IPS DF 19.7 (cell line): ENCODE measurements around the gene DCP1B.

Experiments used
- DNase-seq: peaks from one replicate; pipeline ENCODE4 v3.0.0-alpha.2; 2013; ENCODE audit warnings: low read depth, low spot score

DCP1B gene

DNA sequence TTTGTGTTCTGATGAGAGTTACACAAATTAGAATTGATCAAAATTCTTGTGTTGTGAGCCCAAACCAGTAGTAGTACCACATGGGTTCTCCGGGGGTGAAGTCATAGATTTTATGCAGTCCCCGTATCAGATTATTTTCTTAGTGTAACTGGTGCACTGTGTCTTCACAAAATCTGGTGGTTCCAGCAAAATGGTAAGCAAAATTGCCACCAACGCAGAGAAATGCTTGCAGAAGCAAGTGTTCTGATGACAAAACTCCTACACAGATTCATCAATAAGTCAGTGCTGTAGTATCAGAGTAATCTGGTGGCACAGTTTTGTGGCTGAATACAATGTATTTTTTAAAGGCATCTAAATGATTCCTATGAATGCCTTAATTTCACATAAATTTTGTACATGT lies 84.5 kb downstream of the DCP1B start:
- no peak for DNase-seq

DNA sequence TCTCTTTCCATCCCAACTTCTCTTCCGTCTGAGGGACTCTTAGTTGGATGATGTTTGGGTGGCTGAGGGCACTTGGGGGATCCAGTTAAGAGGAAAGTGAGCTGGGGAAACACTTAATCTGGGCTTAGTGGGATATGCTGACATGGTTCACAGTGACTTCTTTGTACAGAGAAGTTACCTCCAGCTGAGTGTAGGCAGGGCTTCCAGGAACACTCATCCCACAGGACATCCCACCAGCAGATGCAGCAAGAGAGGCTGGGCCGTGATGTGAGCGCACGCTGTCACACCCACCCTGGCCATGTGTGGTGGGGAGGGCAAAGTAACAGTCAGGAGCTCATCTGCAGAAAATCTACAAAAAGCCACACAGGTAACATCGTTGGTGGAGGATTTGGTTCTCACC lies 85.0 kb downstream of the DCP1B start:
- no peak for DNase-seq

DNA sequence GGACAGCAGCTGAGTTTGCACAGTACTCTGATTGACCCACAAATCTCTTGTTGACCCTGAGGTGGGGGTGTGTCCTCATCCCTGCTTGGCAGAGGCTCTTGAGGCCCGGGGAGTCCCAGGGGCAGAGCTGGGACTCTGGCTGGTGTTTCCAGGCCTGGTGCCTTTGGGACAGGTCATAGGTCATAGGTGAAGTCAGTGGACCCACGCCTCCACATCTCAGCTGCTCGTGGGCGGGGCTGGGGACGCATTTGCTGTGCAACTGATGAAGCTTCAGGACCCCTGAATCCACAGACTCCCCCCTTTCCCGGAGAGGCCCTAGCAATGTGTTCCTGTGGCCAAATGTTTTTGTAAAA lies 85.4 kb downstream of the DCP1B start:
- DNase-seq = no peak

DNA sequence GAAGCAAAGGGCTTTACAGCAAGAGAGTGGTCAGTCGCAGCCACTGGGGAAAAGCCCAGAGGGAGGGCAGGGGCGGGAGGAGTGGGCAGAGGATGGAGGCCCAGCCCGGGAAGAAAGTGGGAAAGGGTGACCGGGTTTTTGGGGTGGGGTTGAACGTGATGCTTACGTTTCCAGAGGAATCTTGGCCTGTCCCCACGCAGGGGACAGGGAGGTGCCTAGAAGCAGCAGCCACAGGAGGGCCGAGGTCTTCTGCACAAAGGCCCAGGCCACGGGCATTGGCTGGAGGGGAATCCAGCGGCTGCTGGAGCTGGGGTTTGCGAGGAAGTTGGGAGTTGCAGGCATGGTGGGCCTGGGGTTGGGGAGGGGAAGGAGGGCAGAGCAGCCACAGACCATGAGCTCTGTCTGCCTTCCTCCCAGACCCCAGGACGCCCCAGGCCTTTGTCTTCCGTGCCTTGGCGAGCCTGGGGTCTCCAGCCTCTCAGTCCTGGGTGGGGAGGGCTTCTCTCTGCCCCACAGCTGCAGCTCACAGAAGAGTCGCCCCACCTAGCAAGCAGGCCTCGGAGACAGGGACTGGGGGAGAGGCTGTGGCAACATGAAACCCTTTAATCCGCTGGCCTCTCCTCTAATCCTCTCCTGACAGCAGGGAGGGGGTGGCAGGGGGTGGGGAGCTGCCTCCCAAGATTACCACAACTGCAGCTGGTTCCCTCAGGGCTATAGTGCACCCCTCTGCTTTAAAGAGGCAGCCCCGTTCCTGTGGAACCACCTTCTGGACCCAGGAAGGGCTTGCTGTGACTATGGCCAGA lies 86.0 kb downstream of the DCP1B start, which contains the start of gene CACNA2D4:
Gene CACNA2D4, minus strand, starts transcription at position 572 of the 803 bp plus-strand sequence. Its CDS starts 179 bp downstream, at position 393.
- DNase-seq = no peak

DNA sequence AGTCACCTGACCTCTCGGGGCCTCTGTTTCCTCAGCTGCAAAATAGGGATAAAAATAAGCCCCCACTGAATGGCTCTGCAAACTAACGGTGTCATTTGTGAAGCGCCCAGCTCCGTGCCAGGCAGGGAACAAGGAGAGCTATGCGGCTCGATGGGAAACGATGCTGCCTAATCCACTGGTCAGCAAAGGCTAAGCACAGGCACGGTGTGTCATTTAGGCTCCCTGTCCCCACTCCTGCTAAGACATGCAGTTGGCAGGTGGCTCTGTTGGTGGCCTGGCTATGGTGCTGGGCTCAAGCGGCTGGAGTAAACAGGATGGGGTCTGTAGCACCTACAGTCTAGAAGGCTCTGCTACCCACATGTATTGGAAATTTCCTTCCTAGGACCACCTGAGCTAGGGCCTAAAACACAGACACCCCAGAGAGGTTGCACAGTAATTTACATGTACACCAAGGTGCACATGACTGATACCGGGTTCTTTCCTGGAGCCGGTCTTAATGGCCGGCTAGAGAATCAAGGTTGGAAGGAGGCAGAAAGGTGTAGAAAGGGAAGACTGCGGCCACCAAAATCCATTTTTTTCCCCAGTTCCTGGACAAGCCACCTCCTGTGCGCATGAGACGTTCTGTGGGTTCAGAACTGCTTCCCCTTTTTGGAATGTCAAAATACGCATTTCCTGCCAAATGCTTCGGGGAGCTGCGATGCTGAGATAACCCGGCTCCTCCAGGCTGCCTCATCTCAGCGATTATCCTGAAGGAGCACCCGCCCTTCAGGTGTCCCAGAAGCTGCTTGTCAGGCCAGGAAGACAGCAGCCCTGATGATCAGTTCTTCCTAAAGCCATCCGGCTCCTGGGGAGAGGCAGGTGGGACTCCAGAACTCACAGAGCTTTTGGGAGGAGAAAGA lies 86.8 kb downstream of the DCP1B start:
- DNase-seq = no peak

DNA sequence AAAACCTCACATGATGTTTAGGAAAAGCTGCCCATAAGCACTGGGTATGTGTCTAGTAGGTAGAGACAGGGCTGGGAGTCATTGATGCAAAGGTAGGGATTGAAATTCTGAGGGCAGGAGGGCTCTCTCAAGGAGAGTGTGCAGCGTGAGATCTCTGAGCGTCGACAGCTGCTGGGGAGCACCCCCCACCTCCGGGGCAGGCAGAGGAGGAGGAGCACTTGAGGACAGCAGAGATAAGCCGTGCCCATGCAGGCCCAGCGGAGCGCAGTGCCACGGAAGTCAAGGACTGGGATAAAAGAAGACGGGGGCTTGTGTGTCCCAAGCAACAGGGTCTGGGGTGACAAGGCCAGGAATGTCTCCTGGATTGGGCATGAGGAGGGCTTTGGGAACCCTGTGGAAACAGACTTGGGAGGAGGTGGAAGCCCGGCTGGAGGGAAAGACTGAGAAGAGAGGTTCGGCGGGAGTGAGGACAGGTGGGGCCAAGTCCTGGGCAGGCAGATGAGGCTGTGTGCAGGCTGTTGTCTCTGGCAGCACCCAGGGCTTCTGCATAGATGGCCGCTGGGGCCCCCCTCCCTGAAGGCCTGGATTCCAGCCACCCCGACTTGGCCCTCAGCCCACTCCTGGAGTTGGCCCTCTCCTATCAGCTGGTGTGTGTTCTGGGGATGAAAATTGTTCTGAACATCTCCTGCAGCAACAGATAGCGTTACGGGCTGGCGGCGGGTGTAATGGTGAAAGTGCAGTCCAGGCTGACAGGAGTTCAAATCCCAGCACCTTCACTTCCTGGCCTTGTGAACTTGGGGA lies 87.7 kb downstream of the DCP1B start:
- DNase-seq = no peak

DNA sequence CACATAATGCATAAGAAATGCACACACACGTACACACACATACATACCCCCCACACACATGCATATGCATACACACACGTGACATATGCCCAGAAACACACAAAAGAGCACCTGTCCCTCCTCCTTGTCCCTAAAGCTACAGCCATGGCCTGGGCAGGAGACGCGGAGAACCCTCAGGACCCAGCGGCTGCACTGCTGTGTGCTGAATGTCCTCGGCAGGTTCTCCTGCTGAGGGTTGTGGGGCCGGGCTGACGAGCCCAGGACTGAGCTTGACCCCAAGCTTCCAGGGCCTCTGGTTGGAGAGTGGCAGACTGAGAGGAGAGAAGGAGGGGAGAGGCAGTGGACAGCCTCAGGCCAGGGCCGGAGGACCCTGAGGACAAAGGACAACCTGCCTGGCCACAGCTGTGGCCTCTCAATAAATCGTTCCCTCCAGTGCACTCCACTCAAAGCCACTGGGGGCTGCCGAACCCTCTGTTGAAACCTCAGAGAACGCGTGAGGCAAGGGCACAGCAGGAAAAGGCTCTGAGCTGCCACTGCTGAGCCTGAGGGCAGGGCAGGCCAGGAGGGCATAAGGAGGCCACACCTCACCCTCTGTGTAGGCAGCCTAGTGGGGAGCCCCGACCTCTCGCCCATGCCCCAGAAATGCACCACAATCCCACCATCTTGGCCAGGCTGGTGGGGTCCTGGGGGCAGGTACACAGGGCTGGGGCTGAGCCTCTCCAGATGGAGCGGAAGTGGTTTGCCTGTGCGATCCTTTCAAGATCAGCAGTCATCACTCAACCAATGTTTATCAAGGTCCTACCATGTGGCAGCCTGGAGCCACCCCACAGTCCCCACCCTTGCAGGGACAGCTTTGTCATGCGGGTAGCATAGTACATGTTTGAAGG lies 88.9 kb downstream of the DCP1B start:
- DNase-seq = no peak

DNA sequence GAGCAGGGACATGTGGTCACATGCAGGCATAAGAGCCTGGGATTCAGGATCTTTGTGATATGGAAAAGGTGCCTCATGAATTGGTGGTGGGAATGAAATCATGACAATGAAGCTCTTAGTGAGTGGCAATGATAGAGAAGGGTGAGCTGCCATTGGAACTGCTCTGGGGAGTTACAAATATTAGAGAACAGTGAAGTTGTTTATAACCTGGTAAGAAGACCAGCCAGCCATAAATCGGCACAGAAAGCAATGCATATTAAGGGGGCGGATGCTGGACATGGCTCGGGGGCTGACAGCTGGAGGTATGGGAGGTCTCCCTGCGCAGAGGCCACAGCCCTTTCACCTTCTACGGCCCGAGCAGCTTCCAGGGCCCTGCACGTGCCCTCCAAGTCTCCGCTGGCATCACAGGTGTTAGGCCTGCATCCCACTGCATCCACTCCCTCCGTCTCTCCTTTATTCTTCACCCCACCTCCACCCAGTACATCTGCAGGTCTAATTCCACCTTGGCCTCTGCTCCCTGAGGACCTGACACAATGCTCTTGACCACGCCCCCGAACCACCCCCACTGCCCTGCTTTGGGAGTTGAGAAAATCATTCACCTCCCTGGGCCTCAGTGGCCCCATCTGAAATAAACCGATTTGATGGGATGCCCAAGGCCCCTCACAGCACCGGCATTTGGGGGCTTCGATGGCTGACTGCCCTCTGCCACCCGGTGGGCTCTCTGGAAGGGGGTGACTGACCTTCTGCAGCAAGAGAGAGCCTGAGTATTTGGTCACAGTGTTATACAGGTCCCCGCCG lies 89.9 kb downstream of the DCP1B start:
- no peak for DNase-seq

DNA sequence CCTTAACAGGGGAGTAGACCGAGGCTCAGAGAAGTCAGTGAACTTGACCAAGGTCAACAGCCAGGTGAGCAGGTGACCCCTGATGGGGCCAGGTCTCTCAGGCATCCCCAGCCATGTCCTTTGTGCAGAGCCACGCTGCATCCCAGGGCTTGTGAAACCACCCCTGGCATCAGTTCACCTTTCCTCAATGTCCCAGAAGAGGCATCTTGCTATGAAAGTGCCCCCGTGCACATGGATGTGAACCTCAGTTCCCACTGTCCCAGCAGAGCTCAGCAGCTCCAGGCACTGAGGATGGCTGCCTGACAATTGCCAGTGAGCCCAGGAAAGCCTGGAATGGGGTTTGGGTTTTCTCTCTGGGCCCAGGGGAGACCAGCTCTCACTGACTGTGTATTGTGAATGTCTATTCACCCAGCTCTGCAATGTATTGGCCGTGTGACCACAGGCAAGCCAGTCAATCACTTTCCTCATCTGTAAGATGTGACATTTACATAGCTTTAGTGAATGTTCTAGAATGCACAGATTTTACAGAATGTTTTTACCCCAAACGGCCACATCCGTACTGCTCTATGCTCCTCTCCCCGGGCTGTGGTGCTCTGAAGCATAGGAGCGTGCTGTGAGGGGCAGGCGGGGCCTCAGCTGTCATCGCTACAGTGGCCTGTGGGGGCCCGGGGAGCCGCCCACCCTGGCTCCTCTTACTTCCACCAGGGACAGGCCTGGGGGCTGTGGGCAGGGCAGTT lies 90.7 kb downstream of the DCP1B start:
- DNase-seq = no peak

DNA sequence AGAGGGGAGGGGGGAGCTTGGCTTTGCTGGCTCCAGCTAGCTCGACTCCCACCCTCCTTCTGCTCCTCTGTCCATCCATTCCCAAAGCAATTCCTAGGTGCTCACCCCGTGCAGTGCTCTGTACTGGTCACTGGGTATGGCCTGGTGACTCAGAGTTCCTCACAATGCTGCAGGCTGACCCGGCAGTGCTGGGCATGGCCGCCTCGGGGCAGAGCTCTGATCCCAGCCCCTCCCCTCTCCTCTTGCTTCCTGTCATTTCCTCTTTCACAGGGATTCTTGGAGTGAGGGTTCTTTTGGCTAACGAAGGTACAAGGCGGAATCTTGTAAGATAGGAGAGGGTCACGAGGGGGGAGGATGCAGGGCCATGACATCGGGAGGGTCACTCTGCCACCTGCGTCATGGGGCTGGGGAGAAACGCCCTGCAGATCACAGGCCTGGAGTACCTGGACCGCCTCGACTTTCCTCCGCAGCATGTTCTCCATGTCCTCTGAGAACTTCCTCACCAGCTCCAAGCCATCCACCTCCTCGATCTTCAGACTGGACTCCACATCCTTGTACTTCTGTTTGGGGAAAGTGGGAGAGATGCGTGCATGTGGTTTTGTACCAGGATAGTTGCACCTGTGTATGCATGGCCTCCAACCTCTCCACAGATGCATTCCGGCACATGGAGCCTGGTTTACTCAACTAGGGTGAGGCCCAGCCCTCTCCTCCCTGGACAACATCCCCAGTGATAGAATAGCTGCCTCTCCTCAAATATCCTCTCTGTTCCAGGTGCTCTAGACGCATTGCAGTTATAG lies 91.5 kb downstream of the DCP1B start:
- DNase-seq = no peak

DNA sequence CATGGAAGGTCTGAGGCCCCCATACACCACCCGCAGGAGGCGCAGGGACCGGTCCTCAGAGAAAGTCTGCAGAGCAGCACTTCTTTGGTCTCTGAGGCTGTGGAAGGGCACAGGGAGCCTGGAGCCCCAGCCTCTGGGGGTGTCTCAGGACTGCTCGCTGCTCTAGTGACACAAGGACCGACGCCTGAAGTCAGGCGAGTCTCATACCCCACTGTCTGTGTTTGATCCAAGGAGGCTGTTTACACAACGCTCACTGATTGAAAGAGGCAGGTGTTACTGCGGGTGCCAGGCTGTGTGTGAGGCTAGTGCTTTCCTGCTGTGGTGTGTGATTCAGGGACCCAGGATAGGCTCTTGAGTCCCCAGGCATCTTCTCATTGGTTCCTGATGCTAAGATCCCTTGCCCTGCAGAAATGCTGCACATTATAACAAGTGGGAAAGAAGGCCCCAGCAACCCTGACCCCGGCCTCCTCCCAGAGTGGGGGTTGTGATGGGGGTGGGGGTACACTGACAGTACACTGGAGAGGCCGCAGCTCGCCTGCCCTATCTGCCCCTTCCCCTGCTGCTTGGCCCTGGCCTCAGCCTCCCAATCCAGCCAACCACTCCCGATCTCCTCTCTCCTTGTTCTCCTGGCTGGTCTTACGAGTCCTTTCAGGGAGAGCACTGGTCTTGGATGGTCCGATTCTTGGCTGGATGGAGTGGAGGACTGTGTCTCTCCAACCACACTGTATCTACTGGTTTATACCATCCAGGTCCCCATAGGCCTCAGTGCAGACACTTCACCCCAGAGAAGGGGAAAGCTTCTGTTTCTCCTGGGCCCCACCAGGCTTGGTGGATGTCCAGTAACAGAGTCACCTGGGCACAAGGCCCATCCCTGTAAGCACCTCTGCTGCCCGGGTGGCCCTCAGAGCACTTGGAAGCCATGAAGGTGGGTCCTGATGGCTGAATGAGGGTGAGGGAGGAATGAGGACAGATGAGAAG lies 92.4 kb downstream of the DCP1B start:
- DNase-seq = no peak

DNA sequence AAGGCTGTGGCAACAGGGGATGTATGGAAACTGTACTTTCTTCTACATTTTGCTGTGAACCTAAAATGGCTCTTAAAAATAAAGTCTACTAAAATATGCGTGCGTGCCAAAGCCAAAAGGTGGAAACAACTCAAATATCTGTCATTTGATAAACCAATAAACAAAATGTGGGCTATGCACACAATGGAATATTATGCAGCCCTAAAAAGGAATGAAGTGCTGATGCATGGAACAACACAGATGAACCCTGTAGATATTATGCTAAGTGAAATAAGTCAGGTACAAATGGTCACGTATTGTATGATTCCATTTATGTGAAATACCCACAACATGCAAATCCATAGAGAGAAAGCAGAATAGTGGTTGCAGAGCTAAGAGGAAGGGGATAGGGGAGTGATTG lies 93.8 kb downstream of the DCP1B start:
- no peak for DNase-seq

DNA sequence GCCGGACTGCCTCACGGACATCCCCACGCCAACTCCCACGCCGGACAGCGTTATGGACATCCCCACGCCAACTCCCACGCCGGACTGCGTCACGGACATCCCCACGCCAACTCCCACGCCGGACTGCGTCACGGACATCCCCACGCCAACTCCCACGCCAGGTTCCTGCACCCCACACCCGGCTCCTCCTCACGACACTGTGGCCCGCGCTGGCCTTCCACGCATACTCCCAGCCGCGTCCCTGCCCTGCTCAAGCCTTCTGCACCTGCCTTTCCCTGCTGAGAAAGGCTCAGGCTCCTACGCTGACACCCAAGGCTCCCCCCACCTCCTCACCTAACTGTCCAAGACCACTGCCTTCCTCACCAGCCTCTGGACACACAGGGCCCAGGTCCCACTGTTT lies 95.5 kb downstream of the DCP1B start:
- no peak for DNase-seq

DNA sequence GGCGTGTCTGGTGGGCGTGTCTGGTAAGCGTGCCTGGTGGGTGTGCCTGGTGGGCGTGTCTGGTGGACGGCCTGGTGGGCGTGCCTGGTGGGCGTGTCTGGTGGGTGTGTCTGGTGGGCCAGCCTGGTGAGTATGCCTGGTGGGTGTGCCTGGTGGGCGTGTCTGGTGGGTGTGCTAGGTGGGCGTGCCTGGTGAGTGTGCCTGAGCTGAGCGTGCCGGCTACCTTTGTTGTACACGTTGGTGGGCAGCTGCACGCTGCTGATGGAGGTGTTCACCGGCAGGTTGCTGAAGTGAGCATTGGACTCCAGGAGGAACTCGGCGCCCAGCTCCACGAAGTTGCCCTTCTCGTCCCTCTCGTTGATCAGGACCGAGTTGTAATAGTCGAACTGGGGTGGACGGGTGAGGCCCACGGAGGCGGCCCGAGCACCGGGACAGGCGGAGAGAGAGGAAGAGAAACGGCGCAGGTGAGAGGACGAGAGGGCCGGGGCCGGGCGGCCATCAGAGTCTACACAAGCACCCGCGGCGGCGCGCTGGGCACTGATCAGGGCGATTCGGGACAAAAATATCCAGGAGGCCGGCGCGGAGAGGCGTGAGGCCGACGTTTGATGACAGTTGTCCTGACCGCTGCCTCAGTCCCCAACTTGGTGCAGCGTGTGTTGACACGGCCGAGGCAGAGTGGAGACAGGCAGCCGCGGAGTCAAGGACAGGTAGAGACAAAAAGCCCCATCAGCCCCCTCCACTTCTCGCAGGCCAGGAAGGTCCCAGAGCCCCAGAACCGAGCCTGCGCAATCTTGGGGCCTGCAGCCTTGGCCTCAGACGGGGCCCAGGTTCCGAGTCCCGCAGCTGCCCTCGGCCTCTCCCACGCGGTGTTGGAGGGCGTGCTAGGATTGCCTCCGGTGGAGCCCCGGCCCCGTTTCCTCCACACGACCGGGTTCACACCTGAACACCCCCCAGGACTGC lies 96.3 kb downstream of the DCP1B start:
- DNase-seq = no peak

DNA sequence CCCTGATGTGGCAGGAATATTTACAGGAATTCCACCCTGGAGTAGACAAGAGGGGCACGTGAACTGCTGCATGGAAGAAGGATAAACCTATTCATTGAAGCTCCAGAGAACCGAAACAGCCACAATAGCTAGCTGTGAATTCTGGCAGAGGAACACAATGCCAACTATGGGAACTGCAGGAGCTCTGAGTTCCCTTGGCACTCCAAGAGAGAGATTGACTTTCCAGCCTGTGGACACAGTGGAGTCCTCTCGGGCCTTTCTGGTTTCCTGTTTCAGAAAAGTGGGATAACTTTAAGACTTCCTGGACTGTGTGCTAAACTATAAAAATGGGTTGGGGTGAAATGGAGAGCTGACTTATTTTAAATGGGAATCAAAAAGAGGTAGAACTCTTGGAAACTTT lies 97.7 kb downstream of the DCP1B start:
- DNase-seq = no peak

DNA sequence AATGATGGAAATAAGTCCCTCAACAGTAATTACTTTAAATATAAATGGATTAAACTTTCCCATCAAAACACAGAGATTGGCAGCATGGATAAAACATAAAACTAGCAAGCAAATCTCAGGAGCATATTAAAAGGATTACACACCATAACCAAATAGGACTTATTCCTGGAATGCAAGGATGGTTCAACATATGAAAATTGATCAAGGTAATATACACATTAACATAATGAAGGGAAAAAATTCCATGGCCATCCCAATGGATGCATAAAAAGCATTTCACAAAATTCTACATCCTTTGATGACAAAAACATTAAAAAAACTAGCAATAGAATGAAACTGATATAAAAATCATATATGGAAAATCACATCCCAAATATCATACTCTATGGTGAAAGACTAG lies 99.4 kb downstream of the DCP1B start:
- DNase-seq = no peak
